ENCODE data around the gene SLC17A1.

SLC17A1 gene

GRCh38 chr6:25852756-25853155 is 20.9 kb upstream of the SLC17A1 start:
- no peak for TF ChIP-seq CTCF (IDR thresholded peaks at IDR 0.05; ENCODE audit: borderline replicate concordance, insufficient read depth, low read depth, low read length)

GRCh38 chr6:25851961-25852360 is 20.1 kb upstream of the SLC17A1 start:
- H3K4me3 ChIP-seq (ENCODE audit: low read depth, low read length): no peak overlapping the region
- TF ChIP-seq CTCF (IDR thresholded peaks at IDR 0.05; ENCODE audit: borderline replicate concordance, insufficient read depth, low read depth, low read length): no peak

More at GRCh38 chr6:25852756-25853155, 20.9 kb upstream of the SLC17A1 start:
- H3K4me3 ChIP-seq (ENCODE audit: low read depth, low read length): no peak overlapping the region

- H3K4me3 ChIP-seq (ENCODE audit: low read depth, low read length): no peak overlapping the region
- TF ChIP-seq CTCF (IDR thresholded peaks at IDR 0.05; ENCODE audit: borderline replicate concordance, insufficient read depth, low read depth, low read length): no peak
Observed at GRCh38 chr6:25844518-25844917, 12.7 kb upstream of the SLC17A1 start.

- no peak for TF ChIP-seq CTCF (IDR thresholded peaks at IDR 0.05; ENCODE audit: borderline replicate concordance, insufficient read depth, low read depth, low read length)
- no peak overlapping the region for H3K4me3 ChIP-seq (ENCODE audit: low read depth, low read length)
Observed at GRCh38 chr6:25842526-25842925, 10.7 kb upstream of the SLC17A1 start.

- H3K4me3 ChIP-seq (ENCODE audit: low read depth, low read length): no peak overlapping the region
- TF ChIP-seq CTCF (IDR thresholded peaks at IDR 0.05; ENCODE audit: borderline replicate concordance, insufficient read depth, low read depth, low read length): no peak
Observed at GRCh38 chr6:25835442-25836283, 3.8 kb upstream of the SLC17A1 start.

GRCh38 chr6:25834950-25835349 is 3.1 kb upstream of the SLC17A1 start:
- no peak overlapping the region for H3K4me3 ChIP-seq (ENCODE audit: low read depth, low read length)
- no peak for TF ChIP-seq CTCF (IDR thresholded peaks at IDR 0.05; ENCODE audit: borderline replicate concordance, insufficient read depth, low read depth, low read length)

- no peak overlapping the region for H3K4me3 ChIP-seq (ENCODE audit: low read depth, low read length)
- no peak for TF ChIP-seq CTCF (IDR thresholded peaks at IDR 0.05; ENCODE audit: borderline replicate concordance, insufficient read depth, low read depth, low read length)
Observed at GRCh38 chr6:25833136-25833535, 1.3 kb upstream of the SLC17A1 start.

Data from GM12875 (cell line).